Activated CD4-positive, alpha-beta T cell treated with anti-CD3 and anti-CD28 coated beads, Interleukin-2, amount 10 ng/mL, durations not matched to agents 24 days and 14 days (primary cell): ENCODE data around the gene RPS6KL1. TPM values are rescaled to one million over a fixed set of nuclear protein-coding genes. Genes with fewer than 3 reads are reported as not detected.

Source experiments
- DNase-seq: peaks from one replicate; pipeline ENCODE4 v3.0.0; 2022
- H3K27ac Mint-ChIP-seq: one replicate; pipeline ENCODE4 v1.8.0; 2022; ENCODE audit warnings: mild to moderate bottlenecking, mixed read lengths
- H3K27me3 Mint-ChIP-seq: one replicate; pipeline ENCODE4 v1.8.0; 2022; ENCODE audit warnings: mixed read lengths
- H3K36me3 Mint-ChIP-seq: one replicate; pipeline ENCODE4 v1.8.0; 2022; ENCODE audit warnings: low read depth, mild to moderate bottlenecking, mixed read lengths
- H3K4me1 Mint-ChIP-seq: one replicate; pipeline ENCODE4 v1.8.0; 2021; ENCODE audit warnings: mixed read lengths
- H3K4me3 Mint-ChIP-seq: one replicate; pipeline ENCODE4 v1.8.0; 2022; ENCODE audit warnings: mild to moderate bottlenecking, moderate library complexity, mixed read lengths
- H3K9me3 Mint-ChIP-seq: one replicate; pipeline ENCODE4 v1.8.0; 2021; ENCODE audit warnings: mixed read lengths
- intact Hi-C: fragments of 100-400 bp; cut with micrococcal nuclease; formaldehyde crosslinking; loops from one replicate; pipeline ENCODE4 v1.15.1; 2023
- total RNA-seq: library from RNA; stranded (reverse); gene quantifications from 2 replicates; pipeline ENCODE4 v1.2.3, GENCODE V29; 2022

Gene RPS6KL1
- total RNA-seq, 1 donor from 2014 or later, result 9.6 TPM

GRCh38 chr14:74907744-74908143 is 15.3 kb downstream of the RPS6KL1 start:
- H3K27me3 Mint-ChIP-seq, result no peaks in the 10 kb centered on the region
- H3K27ac Mint-ChIP-seq, result peak overlapping the region; percentile 8
- H3K9me3 Mint-ChIP-seq, result no peaks in the 10 kb centered on the region
- no peak for DNase-seq
- H3K4me3 Mint-ChIP-seq, result no peak overlapping the region
- intact Hi-C loops, result no loop called here
- H3K36me3 Mint-ChIP-seq, result peaks cover 18% of the 10 kb centered on the region
- peaks cover 5% of the 10 kb centered on the region for H3K4me1 Mint-ChIP-seq

- DNase-seq, result no peak
- Mint-ChIP-seq H3K4me3 (no peak overlapping the region), H3K4me1 (peaks cover 5% of the 10 kb centered on the region), H3K27ac (no peak overlapping the region), H3K27me3 (no peaks in the 10 kb centered on the region), H3K9me3 (no peaks in the 10 kb centered on the region), H3K36me3 (peaks cover 24% of the 10 kb centered on the region)
- intact Hi-C loops, result no loop called here
Observed at GRCh38 chr14:74906925-74907521, 16.0 kb downstream of the RPS6KL1 start.

GRCh38 chr14:74905595-74906142 is 17.4 kb downstream of the RPS6KL1 start:
- Mint-ChIP-seq H3K9me3 (no peaks in the 10 kb centered on the region), H3K4me3 (no peak overlapping the region), H3K4me1 (peaks cover 5% of the 10 kb centered on the region), H3K27me3 (no peaks in the 10 kb centered on the region), H3K36me3 (peaks cover 33% of the 10 kb centered on the region), H3K27ac (peak overlapping the region; percentile 41)
- intact Hi-C loops, result loop anchor here (1.0 kb wide), 1 partner anchor 44 kb away; no protein-coding TSS in a partner anchor
- peak; percentile 93 for DNase-seq

- no peak overlapping the region for H3K4me3 Mint-ChIP-seq
- no peak for DNase-seq
- peaks cover 39% of the 10 kb centered on the region for H3K36me3 Mint-ChIP-seq
- H3K4me1 Mint-ChIP-seq, result peaks cover 5% of the 10 kb centered on the region
- no peaks in the 10 kb centered on the region for H3K27me3 Mint-ChIP-seq
- intact Hi-C loops, result loop anchor here (1.0 kb wide), 1 partner anchor 44 kb away; no protein-coding TSS in a partner anchor
- peak overlapping the region; percentile 10 for H3K27ac Mint-ChIP-seq
- H3K9me3 Mint-ChIP-seq, result no peaks in the 10 kb centered on the region
Observed at GRCh38 chr14:74904635-74905503, 18.2 kb downstream of the RPS6KL1 start.

GRCh38 chr14:74902941-74903705 is 19.9 kb downstream of the RPS6KL1 start:
- intact Hi-C loops, result no loop called here
- no peak for DNase-seq
- no peaks in the 10 kb centered on the region for H3K9me3 Mint-ChIP-seq
- H3K4me3 Mint-ChIP-seq, result no peak overlapping the region
- peak overlapping the region; percentile 7 for H3K27ac Mint-ChIP-seq
- peaks cover 57% of the 10 kb centered on the region for H3K36me3 Mint-ChIP-seq
- peaks cover 5% of the 10 kb centered on the region for H3K4me1 Mint-ChIP-seq
- H3K27me3 Mint-ChIP-seq, result no peaks in the 10 kb centered on the region

- Mint-ChIP-seq H3K36me3 (peaks cover 82% of the 10 kb centered on the region), H3K4me1 (peaks cover 6% of the 10 kb centered on the region), H3K4me3 (no peak overlapping the region), H3K27ac (no peak overlapping the region), H3K9me3 (no peaks in the 10 kb centered on the region), H3K27me3 (no peaks in the 10 kb centered on the region)
- no peak for DNase-seq
- intact Hi-C loops, result no loop called here
Observed at GRCh38 chr14:74898694-74899093, 24.4 kb downstream of the RPS6KL1 start.

- no peaks in the 10 kb centered on the region for H3K27me3 Mint-ChIP-seq
- no peaks in the 10 kb centered on the region for H3K9me3 Mint-ChIP-seq
- no peak overlapping the region for H3K4me3 Mint-ChIP-seq
- no peak overlapping the region for H3K27ac Mint-ChIP-seq
- intact Hi-C loops, result no loop called here
- DNase-seq, result no peak
- peaks cover 9% of the 10 kb centered on the region for H3K4me1 Mint-ChIP-seq
- H3K36me3 Mint-ChIP-seq, result peaks cover 86% of the 10 kb centered on the region
Observed at GRCh38 chr14:74898083-74898482, 25.0 kb downstream of the RPS6KL1 start.

GRCh38 chr14:74897642-74898041 is 25.4 kb downstream of the RPS6KL1 start:
- no peaks in the 10 kb centered on the region for H3K9me3 Mint-ChIP-seq
- H3K4me3 Mint-ChIP-seq, result no peak overlapping the region
- no peak for DNase-seq
- no peak overlapping the region for H3K27ac Mint-ChIP-seq
- peaks cover 86% of the 10 kb centered on the region for H3K36me3 Mint-ChIP-seq
- intact Hi-C loops, result no loop called here
- H3K27me3 Mint-ChIP-seq, result no peaks in the 10 kb centered on the region
- H3K4me1 Mint-ChIP-seq, result peaks cover 10% of the 10 kb centered on the region

- Mint-ChIP-seq H3K4me1 (peaks cover 10% of the 10 kb centered on the region), H3K27ac (no peak overlapping the region), H3K9me3 (no peaks in the 10 kb centered on the region), H3K4me3 (no peak overlapping the region), H3K36me3 (peaks cover 89% of the 10 kb centered on the region), H3K27me3 (no peaks in the 10 kb centered on the region)
- DNase-seq, result no peak
- intact Hi-C loops, result no loop called here
Observed at GRCh38 chr14:74896400-74896799, 26.7 kb downstream of the RPS6KL1 start.

- Mint-ChIP-seq H3K36me3 (peaks cover 87% of the 10 kb centered on the region), H3K27me3 (no peaks in the 10 kb centered on the region), H3K4me3 (no peak overlapping the region), H3K9me3 (no peaks in the 10 kb centered on the region), H3K27ac (peak overlapping the region; percentile 16), H3K4me1 (peaks cover 12% of the 10 kb centered on the region)
- DNase-seq, result no peak
- intact Hi-C loops, result no loop called here
Observed at GRCh38 chr14:74893614-74894091, 29.4 kb downstream of the RPS6KL1 start.

- intact Hi-C loops, result no loop called here
- Mint-ChIP-seq H3K36me3 (peaks cover 82% of the 10 kb centered on the region), H3K4me1 (peaks cover 19% of the 10 kb centered on the region), H3K4me3 (no peak overlapping the region), H3K27me3 (no peaks in the 10 kb centered on the region), H3K9me3 (no peaks in the 10 kb centered on the region), H3K27ac (no peak overlapping the region)
- DNase-seq, result no peak
Observed at GRCh38 chr14:74892745-74893144, 30.3 kb downstream of the RPS6KL1 start.

- no peak for DNase-seq
- Mint-ChIP-seq H3K4me3 (no peak overlapping the region), H3K4me1 (peaks cover 19% of the 10 kb centered on the region), H3K9me3 (no peaks in the 10 kb centered on the region), H3K27me3 (no peaks in the 10 kb centered on the region), H3K27ac (no peak overlapping the region), H3K36me3 (peaks cover 75% of the 10 kb centered on the region)
- intact Hi-C loops, result no loop called here
Observed at GRCh38 chr14:74891870-74892269, 31.2 kb downstream of the RPS6KL1 start.

- Mint-ChIP-seq H3K27me3 (no peaks in the 10 kb centered on the region), H3K9me3 (no peaks in the 10 kb centered on the region), H3K27ac (no peak overlapping the region), H3K4me1 (peaks cover 27% of the 10 kb centered on the region), H3K4me3 (no peak overlapping the region), H3K36me3 (peaks cover 70% of the 10 kb centered on the region)
- intact Hi-C loops, result no loop called here
- no peak for DNase-seq
Observed at GRCh38 chr14:74890262-74890661, 32.8 kb downstream of the RPS6KL1 start.
